ENCODE results near the gene MECP2. TPM values are rescaled to one million over a fixed set of nuclear protein-coding genes. Genes with fewer than 3 reads are reported as not detected.

The MECP2 gene
- total and polyA plus RNA-seq, 2 of the 13 experiments (the other 11 are each of a cell fraction or from before 2014, with no cell fraction given), result 7.9 to 18.1 TPM

- TF ChIP-seq PAXIP1 (CRISPR knock-in tag; conservative IDR thresholded peaks at IDR 0.05) (no peak), SIX1 (CRISPR knock-in tag; IDR thresholded peaks at IDR 0.05; ENCODE audit: borderline replicate concordance) (no peak), ZNF557 (CRISPR knock-in tag; IDR thresholded peaks at IDR 0.05) (no peak), ZZZ3 (CRISPR knock-in tag; IDR thresholded peaks at IDR 0.05; ENCODE audit: borderline replicate concordance) (no peak), ZNF33A (CRISPR knock-in tag; IDR thresholded peaks at IDR 0.05; ENCODE audit: borderline replicate concordance) (no peak), ZNF780A (CRISPR knock-in tag; IDR thresholded peaks at IDR 0.05) (no peak), ZNF644 (CRISPR knock-in tag; IDR thresholded peaks at IDR 0.05; ENCODE audit: low read depth) (no peak), ZFP1 (CRISPR knock-in tag; IDR thresholded peaks at IDR 0.05) (no peak), PAF1 (CRISPR knock-in tag; IDR thresholded peaks at IDR 0.05) (no peak), SP4 (CRISPR knock-in tag; IDR thresholded peaks at IDR 0.05) (no peak), TSC22D2 (CRISPR knock-in tag; IDR thresholded peaks at IDR 0.05; ENCODE audit: borderline replicate concordance) (no peak)
These were observed 35.7 kb downstream of the MECP2 start (continued) for GRCh38 chrX:154061801-154062200.

GRCh38 chrX:154059729-154060245 is 37.7 kb downstream of the MECP2 start:
- no peak for DNase-seq (ENCODE audit: low spot score)
- ChIA-PET CTCF (ENCODE audit: low intra/inter-chr PET ratio, low total read pairs) (no interaction called here), POLR2A (no interaction called here)
- no TSS peak for BruUV-seq (replicated peaks)
- in situ Hi-C loops (cut with HindIII; ENCODE audit: extremely low pct_ligation_motif_present, low pct_unique_long_range_greater_than_20kb), result no loop called here
- Histone ChIP-seq H3K4me1 (ENCODE audit: insufficient read depth, low read length) (peaks cover 33% of the 10 kb centered on the region), H3K4me2 (ENCODE audit: low read depth, low read length) (no peak overlapping the region), H3K4me3 (replicated peaks in 1 of 3; ENCODE audit: insufficient read depth in 1 of 3, low read depth in 2 of 3, low read length in 3 of 3) (no peak overlapping the region), H3K79me2 (ENCODE audit: insufficient read depth, low read length) (peaks cover 40% of the 10 kb centered on the region), H3K36me3 (replicated peaks in 1 of 2; ENCODE audit: control insufficient read depth in 1 of 2, insufficient read depth in 2 of 2, low read length in 2 of 2) (peaks cover 0 to 17% of the 10 kb centered on the region in 2 experiments; a peak in 3 of 5 replicates), H3K27me3 (ENCODE audit: control insufficient read depth in 1 of 2, insufficient read depth in 2 of 2, low read length in 2 of 2) (no peaks in the 10 kb centered on the region), H3K9ac (ENCODE audit: insufficient read depth, low read depth, low read length) (no peak overlapping the region), H3K27ac (ENCODE audit: extremely low read length, insufficient read depth, low read length) (no peak overlapping the region), H2AFZ (ENCODE audit: low read length) (no peak overlapping the region), H4K20me1 (ENCODE audit: insufficient read depth, low read length) (no peaks in the 10 kb centered on the region), H3K9me3 (ENCODE audit: low read length) (no peaks in the 10 kb centered on the region)
- WGBS (ENCODE audit: low lambda C conversion rate), result 92% methylated on average over 5 of the region's 5 CpGs
- no peak for ATAC-seq
- no peak for FAIRE-seq
- intact Hi-C loops (cut with micrococcal nuclease; ENCODE audit: unreplicated experiment), result no loop called here
- TF ChIP-seq MED8 (CRISPR knock-in tag; IDR thresholded peaks at IDR 0.05; ENCODE audit: insufficient replicate concordance), result no peak
- TF ChIP-seq AKNA (CRISPR knock-in tag; IDR thresholded peaks at IDR 0.05; ENCODE audit: borderline replicate concordance), result no peak
- TF ChIP-seq FOXK1 (CRISPR knock-in tag; IDR thresholded peaks at IDR 0.05; ENCODE audit: borderline replicate concordance, low read depth), result no peak
- no peak for TF ChIP-seq MEIS1 (CRISPR knock-in tag; IDR thresholded peaks at IDR 0.05; ENCODE audit: borderline replicate concordance)
